Lung (tissue), 12 donors: ENCODE results near the gene SOAT2. TPM values are rescaled to one million over a fixed set of nuclear protein-coding genes. Genes with fewer than 3 reads are reported as not detected.

Experiments
- ATAC-seq: fragments of 200-7000 bp; cut with Tn5 transposase; one replicate; pipeline ENCODE4 v1.9.1; 2020; ENCODE audit warnings: moderate number of reproducible peaks; ENCODE audit not compliant: insufficient read depth, low FRiP score
- DNase-seq, 3 donors: peaks; one replicate each; pipeline ENCODE4 v3.0.0-alpha.2; 2013 to 2017
- H3K27ac ChIP-seq, 2 donors: one replicate each; pipeline ENCODE4 v1.5.1; 2013; ENCODE audit warnings: mild to moderate bottlenecking in 2 of 2, moderate library complexity in 2 of 2, control low read depth in 1 of 2, inconsistent platforms in 1 of 2, low read depth in 1 of 2, low read length in 1 of 2
- H3K27me3 ChIP-seq, 3 donors: one replicate each; pipeline ENCODE4 v1.5.1; 2013; ENCODE audit warnings: low read length in 2 of 3; ENCODE audit not compliant: control insufficient read depth in 3 of 3, insufficient read depth in 3 of 3
- H3K36me3 ChIP-seq, 4 donors: one replicate each; pipeline ENCODE4 v1.5.1; 2013; ENCODE audit warnings: low read length in 4 of 4, mild to moderate bottlenecking in 1 of 4, moderate library complexity in 1 of 4; ENCODE audit not compliant: control insufficient read depth in 4 of 4, insufficient read depth in 4 of 4
- H3K4me1 ChIP-seq, 5 donors: one replicate each; pipeline ENCODE4 v1.5.1; 2013; ENCODE audit warnings: low read length in 5 of 5, mild to moderate bottlenecking in 2 of 5, moderate library complexity in 1 of 5; ENCODE audit not compliant: control insufficient read depth in 5 of 5, insufficient read depth in 5 of 5
- H3K4me3 ChIP-seq: one replicate; pipeline ENCODE4 v1.5.1; 2013; ENCODE audit warnings: mild to moderate bottlenecking, control low read depth, moderate library complexity
- H3K9ac ChIP-seq, 2 donors: one replicate each; pipeline ENCODE4 v1.5.1; 2013; ENCODE audit warnings: low read length in 2 of 2, control low read depth in 1 of 2; ENCODE audit not compliant: insufficient read depth in 1 of 2
- H3K9me3 ChIP-seq, 4 donors: one replicate each; pipeline ENCODE4 v1.5.1; 2013; ENCODE audit warnings: low read length in 3 of 4, mild to moderate bottlenecking in 1 of 4, moderate library complexity in 1 of 4; ENCODE audit not compliant: control insufficient read depth in 4 of 4, insufficient read depth in 3 of 4
- WGBS, 2 donors: extraction: QIAGEN DNeasy Blood & Tissue Kit; methylation state at CpG; one replicate each; pipeline ENCODE4 v1.1.7; 2013; 5-methylcytosine and 5-hydroxymethylcytosine counted together
- polyA plus RNA-seq, 2 donors: library from polyadenylated mRNA; stranded (reverse); fragments of 200-250 nt; gene quantifications; one replicate each; pipeline ENCODE4 v1.2.1, GENCODE V29; 2013
- total RNA-seq, 2 donors: library from RNA; depleted of rRNA in 1 of 2; stranded (reverse); fragments of >200 nt in 1 of 2; gene quantifications; one replicate each; pipeline ENCODE4 v1.2.1, GENCODE V29; 2014 to 2021
- TF ChIP-seq, protein P1 (sequence below): IDR thresholded peaks from 2 replicates; pipeline ENCODE4 v1.5.1; 2012; ENCODE audit warnings: mild to moderate bottlenecking; ENCODE audit errors: control extremely low read depth, extremely low read depth
- donor health status: control.
- donor health status: control.
- donor health status: Bipolar disorder and iron deficiency.
- donor health status: healthy.
- donor health status: DM: yes; HTN: yes; CAD: no.

Gene SOAT2
- total and polyA plus RNA-seq, 4 donors, result 0.06 to 0.21 (median 0.10) TPM; not detected in 1

DNA sequence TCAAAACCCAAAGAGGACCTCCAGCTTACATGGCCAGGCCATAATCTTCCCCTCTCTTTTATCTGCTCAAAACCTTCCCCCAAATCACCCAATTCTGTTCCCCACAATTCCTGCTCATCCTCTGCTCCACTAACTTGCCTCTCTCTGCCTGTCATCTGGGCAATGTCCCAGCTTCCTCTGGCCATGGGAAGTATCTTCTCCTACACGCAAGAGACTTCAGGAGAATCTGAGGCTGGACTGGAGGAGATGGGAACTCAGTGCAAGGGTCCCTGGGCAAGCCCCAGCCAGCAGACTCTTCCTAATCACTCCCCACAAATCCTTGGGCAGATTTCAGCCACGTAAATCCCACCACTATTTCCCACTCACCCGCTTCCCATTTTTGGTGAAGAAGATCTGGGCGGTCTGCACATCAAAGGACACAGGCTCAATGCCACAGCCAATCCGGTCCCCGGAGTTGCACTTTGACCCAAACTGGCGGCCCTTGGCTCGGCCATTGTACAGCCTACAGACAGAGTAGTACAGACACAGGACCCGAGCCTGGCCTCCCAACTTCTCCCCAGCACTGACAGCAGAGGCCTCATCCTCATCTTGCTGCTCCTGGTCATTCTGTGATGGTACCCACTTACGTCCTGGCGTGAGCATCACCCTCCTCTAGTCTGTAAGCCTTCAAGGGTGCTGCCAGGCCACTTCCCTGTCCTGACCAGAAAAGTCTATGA lies 28.8 kb upstream of the SOAT2 start:
- H3K9me3 ChIP-seq, result no peaks in the 10 kb centered on the region
- ATAC-seq (no peak), DNase-seq (no peak)
- H3K36me3 ChIP-seq, result peaks cover 12 to 36% (median 22%) of the 10 kb centered on the region in 4 donors
- H3K27me3 ChIP-seq, result no peaks in the 10 kb centered on the region
- H3K4me3 ChIP-seq, result no peak overlapping the region
- H3K27ac ChIP-seq, result peak overlapping the region in 1 of 2 donors; percentile 54
- TF ChIP-seq, protein P1, sequence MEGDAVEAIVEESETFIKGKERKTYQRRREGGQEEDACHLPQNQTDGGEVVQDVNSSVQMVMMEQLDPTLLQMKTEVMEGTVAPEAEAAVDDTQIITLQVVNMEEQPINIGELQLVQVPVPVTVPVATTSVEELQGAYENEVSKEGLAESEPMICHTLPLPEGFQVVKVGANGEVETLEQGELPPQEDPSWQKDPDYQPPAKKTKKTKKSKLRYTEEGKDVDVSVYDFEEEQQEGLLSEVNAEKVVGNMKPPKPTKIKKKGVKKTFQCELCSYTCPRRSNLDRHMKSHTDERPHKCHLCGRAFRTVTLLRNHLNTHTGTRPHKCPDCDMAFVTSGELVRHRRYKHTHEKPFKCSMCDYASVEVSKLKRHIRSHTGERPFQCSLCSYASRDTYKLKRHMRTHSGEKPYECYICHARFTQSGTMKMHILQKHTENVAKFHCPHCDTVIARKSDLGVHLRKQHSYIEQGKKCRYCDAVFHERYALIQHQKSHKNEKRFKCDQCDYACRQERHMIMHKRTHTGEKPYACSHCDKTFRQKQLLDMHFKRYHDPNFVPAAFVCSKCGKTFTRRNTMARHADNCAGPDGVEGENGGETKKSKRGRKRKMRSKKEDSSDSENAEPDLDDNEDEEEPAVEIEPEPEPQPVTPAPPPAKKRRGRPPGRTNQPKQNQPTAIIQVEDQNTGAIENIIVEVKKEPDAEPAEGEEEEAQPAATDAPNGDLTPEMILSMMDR, result no peak
- WGBS, 2 donors, result 92% methylated on average over 11 of the region's 11 CpGs
- no peak overlapping the region for H3K9ac ChIP-seq
- peaks cover 8 to 39% (median 28%) of the 10 kb centered on the region in 5 donors for H3K4me1 ChIP-seq

DNA sequence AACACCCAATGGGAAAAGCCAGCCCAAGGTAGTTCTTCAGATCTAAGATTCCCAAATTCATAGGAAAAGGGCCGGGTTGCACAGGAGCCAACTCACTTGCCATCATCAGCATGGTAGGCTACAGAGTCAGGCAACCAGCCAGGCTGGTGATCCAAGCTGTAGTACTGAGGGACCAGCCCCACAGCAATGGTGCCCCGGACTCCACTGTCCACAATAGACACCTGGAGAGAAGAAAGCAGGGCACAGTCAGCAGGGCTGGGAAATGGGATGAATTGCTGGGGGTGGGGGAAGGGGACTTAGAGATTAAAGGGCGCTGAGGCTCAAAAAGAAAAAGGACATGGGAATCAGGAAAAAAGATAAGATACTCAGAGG lies 28.3 kb upstream of the SOAT2 start:
- Histone ChIP-seq H3K4me1 (peaks cover 8 to 42% (median 29%) of the 10 kb centered on the region in 5 donors), H3K9ac (no peak overlapping the region), H3K27me3 (no peaks in the 10 kb centered on the region), H3K27ac (no peak overlapping the region), H3K36me3 (peaks cover 12 to 36% (median 22%) of the 10 kb centered on the region in 4 donors), H3K4me3 (no peak overlapping the region), H3K9me3 (no peaks in the 10 kb centered on the region)
- TF ChIP-seq, protein P1, result no peak
- DNase-seq, result no peak
- no peak for ATAC-seq
- 96 to 98% methylated on average over 3 of the region's 3 CpGs for WGBS, 2 donors

DNA sequence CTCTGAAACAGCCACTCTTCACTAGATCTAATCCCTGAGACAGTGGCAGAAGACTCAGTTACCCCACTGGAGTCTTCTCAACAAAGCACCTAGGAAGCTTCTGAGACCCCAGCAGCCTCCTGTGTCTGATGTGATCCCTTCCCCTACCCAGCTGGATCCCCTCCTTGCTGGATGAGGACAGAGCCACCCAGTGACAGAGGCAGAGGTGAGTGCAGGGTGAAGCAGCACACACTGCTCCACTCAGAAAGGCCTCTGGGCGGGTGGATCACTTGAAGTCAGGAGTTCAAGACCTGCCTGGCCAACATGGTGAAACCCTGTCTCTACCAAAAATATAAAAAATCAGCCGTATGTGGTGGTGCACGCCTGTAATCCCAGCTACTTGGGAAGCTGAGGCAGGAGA lies 26.8 kb upstream of the SOAT2 start:
- ATAC-seq, result no peak
- H3K4me3 ChIP-seq, result no peak overlapping the region
- peaks cover 7 to 30% (median 20%) of the 10 kb centered on the region in 4 donors for H3K36me3 ChIP-seq
- peak overlapping the region in 1 of 2 donors; percentile 49 for H3K27ac ChIP-seq
- WGBS, 2 donors, result 95 to 97% methylated on average over 3 of the region's 3 CpGs
- TF ChIP-seq, protein P1, result no peak
- H3K27me3 ChIP-seq, result no peaks in the 10 kb centered on the region
- H3K4me1 ChIP-seq, result peaks cover 8 to 38% (median 26%) of the 10 kb centered on the region in 5 donors
- H3K9me3 ChIP-seq, result no peaks in the 10 kb centered on the region
- no peak for DNase-seq
- H3K9ac ChIP-seq, result peak overlapping the region in 1 of 2 donors; percentile 5
